Measurements from ENCODE around the gene INPP4B.
A peak's percentile ranks its signal among the peaks of the same experiment; 100 is the strongest.

Gene INPP4B

DNA sequence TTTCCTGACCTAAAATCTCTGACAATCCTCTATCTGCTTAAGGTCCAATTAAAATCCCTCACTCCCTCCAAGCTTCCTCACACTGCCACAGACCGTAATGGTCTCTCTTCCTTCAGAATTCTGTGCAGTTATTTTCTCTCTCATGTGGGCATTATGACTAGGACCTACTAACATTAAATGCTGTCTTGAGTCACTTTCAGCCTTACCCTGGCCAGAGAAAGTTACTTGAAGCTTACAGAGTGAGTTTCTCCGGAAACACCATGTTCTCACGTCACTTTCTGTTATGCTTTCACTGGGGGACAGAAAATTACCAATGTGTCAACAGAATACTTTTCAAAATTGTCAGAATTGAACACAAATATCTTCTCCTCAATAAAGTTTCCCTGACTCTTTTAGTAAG, 271.8 kb downstream of the INPP4B start:
- no peak for DNase-seq (ENCODE audit: low spot score)

DNA sequence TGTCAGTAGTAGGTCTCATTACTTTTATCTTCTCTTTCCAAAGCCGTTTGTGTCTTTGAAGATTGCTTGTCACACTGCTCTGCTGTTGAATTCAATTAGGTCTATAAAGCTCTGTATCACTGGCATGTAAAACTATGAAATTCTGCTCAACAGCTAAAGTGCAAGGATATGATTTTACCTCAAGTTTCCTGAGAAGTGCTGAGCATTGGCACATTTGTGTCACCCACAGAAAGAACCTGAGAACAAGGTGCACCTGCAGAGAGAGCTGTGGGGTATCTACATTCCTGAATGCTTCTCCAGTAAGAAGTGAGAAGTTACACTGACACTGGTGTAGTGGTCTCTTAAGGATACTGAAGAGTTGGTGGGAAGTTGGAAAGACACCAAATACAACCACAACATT, 274.0 kb downstream of the INPP4B start:
- DNase-seq (ENCODE audit: low spot score) = no peak

DNA sequence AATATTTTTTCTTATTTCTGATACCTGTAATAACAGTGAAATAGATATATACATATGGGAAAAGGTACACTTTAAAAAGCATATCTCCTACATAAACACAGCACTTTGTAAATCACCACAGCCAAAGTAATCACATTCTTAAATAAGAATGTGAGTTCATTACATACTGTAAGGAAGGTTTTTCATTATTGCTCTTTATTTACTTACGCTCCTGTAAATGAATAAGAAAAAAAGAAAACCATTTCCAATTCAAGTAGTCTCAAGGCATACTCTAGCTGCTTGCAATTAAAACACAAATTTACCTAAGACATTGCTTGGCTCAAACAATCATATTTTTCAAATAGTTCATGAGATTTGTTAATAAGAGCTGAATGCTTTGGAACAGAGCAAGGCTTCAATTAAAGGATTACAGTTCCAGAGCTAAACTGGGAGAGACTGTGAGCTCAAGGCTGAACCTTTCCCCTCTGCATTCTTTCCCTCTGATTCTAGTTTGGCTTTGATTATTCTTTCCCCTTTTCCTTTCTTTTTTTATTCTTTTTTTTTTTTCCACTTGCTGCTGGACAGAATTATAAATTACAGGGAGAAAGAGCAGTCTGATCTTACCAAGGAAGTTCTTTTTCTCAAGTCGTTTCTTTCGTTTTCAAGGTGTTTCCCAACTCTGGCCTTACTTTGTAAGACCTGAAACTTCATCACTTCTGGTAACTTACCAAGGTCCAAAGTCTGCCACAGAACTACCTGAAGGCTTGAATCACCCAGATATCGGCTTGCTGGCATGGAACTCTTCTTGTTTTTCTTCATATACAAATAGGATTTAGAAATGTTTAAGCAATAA, 278.3 kb downstream of the INPP4B start:
- peak; percentile 60 for DNase-seq (ENCODE audit: low spot score)

DNA sequence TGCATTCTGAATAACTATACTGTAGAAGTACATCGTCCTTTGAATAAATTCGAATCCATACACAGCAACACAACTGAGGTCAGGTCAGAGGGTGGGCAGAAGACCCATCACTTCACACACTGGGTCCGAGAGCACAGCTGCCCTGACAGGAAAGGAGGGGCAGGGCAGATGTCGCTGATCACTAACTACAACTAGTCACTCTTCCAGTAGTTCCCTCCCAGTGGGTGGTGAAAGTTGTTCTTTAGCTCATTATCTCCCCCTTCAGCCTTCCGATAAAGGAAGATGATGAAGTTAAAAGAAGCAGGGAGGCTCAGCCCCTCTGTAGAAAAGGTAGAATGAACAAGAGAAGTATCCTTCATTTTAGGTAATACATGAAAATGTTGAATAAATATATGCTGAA, 278.9 kb downstream of the INPP4B start:
- DNase-seq (ENCODE audit: low spot score) = peak; percentile 43

DNA sequence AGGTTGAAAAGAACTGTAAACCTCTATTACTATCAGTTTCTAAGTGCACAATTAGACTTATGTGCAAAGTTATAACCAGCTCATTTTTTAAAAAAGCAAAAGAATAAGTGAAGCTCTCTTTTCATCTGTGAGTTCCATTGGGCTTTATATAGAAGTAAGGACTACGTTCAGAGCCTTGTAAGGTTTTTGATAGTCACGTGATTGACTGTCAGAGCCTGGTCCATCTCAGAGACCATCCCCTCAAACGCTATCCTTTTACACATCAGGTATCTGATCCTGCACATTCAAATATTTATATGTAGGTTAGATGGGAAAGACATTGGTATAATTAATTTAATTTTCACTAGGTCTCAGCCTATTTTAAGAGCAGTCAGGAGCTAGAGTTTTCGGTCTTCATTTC, 279.3 kb downstream of the INPP4B start:
- DNase-seq (ENCODE audit: low spot score) = no peak

DNA sequence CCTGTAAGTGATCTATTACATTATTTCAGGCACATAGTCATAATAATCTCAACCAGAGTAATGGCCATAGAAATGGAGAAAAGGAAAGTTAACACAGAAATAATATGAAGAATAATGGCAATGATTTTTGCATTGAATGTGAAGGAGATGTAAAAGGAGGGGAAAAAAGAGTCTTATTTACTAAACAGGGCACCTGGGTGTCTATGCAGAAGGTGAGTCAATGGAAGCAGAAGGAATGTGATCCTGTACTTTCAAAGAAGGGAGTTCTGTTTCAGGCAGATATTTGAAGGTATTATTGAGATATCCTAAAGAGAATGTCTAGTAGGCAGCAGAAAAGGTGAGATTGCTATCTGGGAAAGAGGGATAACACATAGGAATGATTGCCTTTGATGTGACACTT, 279.9 kb downstream of the INPP4B start:
- DNase-seq (ENCODE audit: low spot score) = no peak

DNA sequence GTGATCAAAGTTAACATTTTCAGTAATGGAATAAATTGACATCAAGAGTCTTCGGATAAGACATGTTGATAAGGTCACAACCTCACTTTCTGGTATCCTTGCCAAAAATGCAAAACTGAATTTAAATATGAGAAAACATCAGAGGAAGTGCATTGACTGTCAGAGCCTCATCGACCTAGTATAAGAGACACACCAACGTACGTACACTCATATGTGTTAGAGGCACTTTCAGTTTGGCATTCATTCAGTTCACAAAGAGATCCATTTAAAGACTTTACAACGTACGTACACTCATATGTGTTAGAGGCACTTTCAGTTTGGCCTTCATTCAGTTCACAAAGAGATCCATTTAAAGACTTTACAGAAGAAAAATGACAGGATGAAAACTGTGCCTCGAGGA, 280.3 kb downstream of the INPP4B start:
- DNase-seq (ENCODE audit: low spot score) = peak; percentile 22

DNA sequence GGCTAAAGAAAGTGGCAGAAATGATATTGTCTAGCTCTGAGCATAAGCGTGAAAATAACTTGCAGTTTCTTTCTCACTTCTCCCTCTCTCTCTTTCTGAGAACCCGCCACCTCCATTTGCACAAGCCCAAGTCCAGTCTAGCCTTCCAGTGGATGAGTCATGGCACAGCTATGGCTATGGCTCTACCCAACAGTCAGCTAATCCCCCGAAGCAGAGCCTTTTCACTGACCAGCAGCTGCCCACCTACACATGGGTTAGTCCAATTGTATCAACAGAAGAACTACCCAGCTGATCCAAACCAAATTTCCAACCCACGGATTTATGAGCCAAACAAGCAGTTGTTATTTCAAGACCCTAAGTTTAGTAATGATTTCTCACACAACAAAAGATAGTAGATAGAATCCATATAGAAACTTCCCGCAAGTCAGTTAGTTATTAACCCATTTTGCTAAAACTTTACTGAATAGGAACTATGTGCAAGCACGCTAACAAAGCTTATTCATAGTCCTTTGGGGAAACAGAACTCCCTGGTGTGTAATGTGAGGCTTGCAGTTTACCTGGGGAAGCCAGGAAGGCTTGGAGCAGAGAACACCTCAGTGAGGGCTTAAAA, 282.3 kb downstream of the INPP4B start:
- DNase-seq (ENCODE audit: low spot score) = no peak

DNA sequence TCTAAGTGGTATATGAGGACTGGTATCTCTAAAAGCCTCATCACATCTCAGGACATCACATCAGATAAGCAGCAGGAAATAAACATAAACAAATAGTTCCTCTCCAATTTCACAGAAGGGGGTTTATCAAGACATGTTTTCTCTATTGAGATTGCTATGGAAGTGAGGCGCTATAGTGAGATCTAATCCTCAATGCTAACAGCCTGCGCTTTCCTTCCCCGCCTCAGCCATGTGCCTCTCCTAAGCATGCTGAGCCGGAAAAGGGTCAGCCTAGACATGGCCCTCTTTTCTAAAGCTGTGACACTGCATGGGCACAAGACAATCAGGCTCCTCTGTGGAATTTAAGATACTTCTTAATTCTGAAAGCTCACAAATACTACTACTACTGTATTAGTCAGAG, 286.1 kb downstream of the INPP4B start:
- DNase-seq (ENCODE audit: low spot score) = no peak

DNA sequence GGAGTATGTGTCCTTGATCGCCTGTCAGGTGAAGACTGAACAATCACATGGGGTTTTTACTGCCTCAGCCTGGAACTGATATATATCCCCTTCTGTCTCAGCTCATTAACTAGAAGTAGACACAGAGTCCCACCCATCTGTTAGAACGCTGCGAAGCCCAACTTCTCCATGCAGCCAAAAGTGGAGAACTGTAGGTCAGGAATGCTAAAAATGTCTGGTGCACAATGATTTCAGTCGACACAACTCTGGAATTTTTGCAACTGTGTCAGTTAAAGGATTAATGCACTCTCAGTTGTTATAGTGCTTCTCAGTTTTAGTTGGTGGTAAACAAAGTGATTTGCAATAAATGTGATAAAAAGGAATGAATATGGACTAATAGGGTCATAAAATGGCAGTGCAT, 287.2 kb downstream of the INPP4B start:
- DNase-seq (ENCODE audit: low spot score) = no peak

DNA sequence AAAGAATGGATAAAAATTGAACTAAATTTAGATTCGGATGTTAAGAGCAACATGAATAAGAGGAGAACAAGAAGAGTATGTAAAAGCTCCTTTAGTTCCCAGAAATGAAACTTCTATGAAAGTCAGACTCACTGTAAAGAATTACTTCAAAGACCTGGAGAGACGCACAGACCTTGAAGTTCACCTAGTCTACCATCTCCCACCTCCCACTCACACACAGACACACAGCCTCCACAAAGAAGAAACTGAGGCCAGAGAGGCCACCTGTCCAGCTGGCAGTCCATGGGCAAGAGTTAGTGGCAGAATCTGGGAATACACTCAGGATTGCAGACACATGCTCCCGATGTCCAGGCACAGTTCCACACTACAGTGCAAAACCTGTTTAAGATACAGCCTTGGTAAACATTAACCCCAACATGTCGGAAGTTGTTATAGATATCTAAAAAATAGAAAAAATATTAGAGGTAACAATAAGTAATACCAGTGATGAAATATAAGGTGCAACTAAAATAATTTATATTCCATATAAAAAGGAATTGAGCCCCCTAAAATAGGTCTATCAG, 288.8 kb downstream of the INPP4B start:
- no peak for DNase-seq (ENCODE audit: low spot score)

DNA sequence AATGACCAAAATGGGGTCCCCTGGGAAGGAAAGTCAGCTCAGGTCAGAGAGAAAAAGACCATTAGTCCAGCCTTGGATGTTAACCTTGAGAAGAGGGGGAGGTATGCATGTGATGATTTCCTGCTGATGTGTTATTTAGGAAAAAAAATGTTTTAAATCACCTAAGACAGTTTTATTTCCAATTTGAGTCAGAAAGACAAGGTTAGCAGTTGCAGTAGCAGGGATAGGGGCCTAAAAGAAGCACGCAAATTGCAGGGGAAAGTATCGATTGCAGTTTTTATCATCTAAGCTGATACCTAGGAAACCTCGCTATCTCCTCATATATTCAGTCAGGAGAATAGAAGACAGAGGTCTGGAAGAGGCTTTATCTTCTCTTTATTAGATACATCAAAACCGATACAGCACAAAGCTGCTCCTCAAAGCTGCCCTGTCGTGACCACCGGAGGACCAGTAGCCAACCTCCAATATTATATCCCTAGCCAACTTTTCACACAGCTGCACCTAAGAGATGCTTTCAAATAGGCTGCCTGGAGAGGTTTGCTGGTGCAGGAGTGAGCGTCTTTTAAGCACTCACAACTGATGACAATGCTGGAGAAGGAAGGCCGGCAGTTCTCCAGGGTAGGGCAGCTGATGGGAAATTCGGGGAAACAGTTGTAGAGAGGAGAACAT, 289.4 kb downstream of the INPP4B start:
- no peak for DNase-seq (ENCODE audit: low spot score)

DNA sequence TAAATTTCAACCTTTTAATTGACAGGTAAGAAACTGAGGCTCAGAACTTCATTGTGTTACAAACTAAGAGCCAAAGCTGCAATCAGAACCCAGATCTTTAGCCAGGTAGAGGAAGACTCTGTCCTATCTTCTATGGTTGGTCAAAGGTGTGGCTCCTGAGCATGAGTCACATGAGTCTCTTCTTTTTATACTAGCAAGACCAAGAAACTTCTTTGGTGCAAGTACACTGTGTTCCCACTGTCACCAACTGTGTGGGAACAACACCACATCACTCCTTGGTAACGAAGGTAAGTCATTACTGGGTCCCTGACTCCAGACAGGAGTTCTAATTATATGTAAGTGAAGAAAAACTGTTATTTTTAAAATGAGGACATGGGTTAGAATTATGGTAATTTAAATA, 290.1 kb downstream of the INPP4B start:
- DNase-seq (ENCODE audit: low spot score) = no peak

DNA sequence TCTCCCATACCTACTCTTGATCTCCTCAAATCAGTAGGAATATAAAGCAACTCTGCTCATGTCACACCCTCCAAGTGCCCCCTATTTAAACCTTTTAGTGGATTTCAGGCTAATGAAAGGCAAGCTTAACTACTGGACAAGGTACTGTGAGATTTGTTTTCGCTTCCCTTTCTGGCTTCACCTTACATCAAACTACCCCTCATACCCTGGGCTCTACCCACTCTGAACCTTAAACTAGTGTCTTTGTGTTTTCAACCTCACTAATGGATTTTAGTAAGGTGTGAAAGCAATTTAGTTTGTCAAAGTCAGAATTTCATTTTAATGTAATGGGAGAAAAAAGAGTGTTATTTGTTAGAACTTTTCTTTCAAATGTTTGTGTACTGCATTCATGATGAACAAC, 291.7 kb downstream of the INPP4B start:
- DNase-seq (ENCODE audit: low spot score) = no peak

DNA sequence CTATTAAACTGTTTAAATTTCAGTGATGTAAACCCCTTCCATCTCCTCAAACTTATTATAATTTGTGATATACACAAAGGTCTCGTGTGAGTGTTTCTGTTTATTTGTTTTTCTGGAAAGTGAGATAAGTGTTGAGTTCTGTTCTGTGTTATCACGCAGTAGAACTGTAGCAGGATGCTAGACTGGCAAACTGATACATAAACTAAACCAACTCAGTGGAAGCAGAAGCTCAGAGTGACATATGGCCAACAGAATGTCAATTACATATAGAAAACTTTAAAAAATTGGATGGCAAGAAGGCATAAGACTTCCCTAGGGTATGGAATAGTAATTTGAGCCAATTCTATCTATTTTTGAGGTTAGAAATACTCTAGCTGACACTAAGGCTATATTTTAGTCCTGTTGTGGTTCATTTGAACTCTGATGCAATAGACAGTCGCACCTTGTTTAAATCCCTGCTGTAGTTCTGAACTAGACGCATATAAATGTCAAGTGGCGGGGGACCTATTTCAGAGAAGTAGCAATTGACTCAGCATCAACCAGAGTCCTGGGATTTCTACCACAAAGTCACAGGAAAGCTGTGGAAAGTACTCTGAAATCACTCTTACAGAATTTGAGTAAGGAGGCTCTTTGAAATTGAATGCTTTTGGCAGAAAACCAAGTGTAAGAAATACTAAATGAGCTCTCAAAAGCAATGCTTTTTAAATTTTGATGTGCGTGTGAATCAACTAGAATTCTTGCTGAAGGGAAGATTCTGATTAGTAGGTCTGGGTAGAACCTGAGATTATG, 294.4 kb downstream of the INPP4B start:
- no peak for DNase-seq (ENCODE audit: low spot score)

DNA sequence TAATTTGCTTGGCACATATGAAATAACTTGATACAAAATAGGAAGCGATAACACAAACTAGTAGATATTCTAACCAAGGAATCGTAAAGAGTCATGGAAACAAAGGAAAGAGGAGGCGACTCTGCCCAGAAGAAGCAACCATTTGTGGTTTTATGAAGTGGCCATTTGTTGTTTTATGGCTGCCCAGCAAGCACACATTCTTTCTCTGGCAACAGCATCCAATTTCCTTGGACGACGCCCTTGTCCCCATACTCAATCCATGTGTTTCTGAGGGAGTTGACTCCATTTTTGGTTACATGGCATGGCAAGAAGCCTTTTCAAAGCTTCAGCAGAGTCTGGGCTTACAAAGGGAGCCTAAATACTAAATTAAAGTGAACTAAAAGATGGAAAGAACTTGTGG, 295.1 kb downstream of the INPP4B start:
- DNase-seq (ENCODE audit: low spot score) = peak; percentile 41

DNA sequence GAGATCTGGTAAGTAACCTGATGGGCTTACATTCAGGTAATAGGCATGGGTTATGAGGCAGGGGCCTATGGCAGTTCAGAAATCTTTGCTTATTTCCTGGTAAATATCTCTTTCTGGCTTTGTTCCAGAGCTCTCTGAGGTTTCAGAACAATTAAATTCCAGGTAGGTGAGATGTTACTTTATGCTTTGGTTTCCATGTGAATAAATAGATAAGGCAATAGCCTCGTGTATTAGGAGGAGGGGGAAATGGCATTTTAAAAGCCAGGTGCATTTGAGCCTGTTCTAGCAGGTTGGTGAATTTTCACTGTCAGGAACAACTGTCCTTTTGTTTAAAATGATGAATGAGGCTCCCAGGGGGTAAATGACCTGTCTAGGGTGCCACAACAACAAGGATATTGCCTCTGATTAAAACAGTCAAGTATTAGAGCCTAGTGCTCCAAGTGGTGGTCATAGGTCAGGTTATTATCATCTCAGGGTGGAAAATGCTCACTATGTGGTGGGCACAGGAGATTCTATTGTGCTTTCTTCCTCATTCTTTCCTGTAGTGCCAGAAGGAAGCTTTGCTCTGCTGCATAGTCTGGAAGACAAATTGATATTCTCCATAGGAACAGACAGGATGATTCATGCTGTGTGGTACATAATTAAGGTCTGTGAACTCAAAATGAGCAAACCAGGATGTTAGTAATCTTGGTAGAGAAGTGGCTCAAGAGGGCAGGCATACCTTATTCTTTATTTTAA, 296.2 kb downstream of the INPP4B start:
- peak; percentile 78 for DNase-seq (ENCODE audit: low spot score)

DNA sequence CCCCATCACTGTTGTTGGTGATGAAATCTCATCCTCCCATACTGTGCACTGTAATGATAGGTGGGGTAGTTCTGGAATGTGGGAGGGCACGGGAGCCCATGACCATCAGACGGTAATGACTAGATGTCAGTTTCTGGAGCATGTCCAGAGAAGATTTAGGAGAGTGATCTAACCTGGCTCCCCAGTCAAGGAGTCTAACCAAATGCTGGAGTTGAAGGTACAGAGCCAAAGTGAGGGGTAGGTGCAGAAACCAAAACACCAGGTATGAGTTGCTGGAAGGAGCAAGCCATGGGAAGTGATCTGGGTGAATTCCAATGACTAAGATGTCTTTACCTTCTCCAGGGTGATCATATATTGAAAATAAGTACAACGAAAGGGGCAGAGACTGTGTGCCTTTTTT, 296.9 kb downstream of the INPP4B start:
- no peak for DNase-seq (ENCODE audit: low spot score)

DNA sequence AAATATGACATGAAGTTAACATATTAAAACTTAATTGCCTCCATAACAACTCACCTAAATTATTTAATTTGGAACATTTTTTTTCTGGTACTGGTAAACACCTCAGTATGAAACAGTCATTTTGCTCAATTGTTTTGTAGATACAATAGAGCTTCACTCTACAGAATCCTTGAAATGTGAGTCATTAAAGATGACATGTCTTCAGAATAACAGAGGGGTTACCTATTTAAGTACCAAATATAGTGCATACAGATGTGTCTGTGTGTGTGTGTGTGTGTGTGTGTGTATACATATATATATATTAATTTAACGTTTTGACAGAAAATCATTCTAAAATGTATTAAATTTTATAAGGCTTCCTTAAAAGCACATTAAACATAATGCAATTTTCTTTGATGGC, 297.6 kb downstream of the INPP4B start:
- no peak for DNase-seq (ENCODE audit: low spot score)

DNA sequence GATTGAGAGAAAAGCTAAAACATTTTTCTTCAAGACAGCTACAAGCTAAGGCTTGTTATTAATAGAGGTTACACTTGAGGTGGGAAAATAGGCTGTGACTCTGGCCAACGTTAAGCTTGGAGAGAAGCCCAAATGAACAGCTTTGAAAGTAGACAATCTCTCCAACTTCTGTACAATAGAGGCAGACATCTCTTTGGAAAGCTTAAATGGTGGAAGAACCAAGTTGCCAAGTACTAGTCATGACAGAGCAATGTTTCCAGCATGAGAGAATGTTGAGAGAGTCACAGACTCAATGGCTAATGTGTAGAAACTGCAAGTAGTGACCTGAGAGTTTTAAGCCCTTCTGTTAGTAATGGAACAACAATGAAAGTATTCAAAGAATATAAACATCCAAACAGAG, 298.1 kb downstream of the INPP4B start:
- DNase-seq (ENCODE audit: low spot score) = no peak

DNA sequence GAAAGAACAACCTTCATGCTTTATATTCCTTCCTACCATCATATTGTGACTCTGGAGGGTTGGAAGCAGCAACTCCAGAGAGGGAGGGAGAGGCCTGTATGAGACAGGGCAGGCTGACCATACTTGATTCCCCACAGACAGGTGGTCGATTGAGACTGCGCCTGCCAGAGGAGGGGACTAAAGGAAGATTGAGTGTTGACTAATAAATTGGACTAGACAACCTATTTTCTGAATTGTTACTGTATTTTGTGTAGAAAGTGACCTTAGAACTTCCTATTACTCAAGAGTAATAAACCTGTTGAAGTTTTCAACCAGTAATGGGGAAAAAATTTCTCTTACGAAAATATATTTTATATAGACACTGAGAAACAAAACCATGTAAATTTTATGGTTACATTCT, 301.5 kb downstream of the INPP4B start:
- DNase-seq (ENCODE audit: low spot score) = no peak

DNA sequence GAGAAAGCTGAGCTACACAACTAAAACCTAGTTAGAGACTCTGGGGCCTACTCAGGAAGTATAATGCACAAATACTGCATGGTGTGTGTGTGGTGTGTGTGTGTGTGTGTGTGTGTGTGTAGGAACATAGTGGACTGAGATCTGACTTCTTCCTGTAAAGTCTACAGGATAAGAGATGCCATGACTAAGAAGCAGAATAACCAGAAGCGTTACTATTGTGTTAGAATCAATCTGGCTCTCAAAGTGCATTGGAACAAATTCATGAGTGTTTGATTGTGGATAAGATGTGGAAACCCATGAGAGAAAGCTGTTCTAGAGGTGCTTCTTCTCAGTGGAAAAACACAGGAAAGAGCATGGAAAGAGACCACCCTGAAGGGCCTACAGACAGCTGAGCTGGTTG, 302.1 kb downstream of the INPP4B start:
- no peak for DNase-seq (ENCODE audit: low spot score)

All from LoVo (cell line).